NCI-H146 treated with DMSO at 0.1 percent for 48 hours (cell line): ENCODE measurements around the gene TP63.
"Not testable (repeated sequence)": the region's sequence is repeated elsewhere in the genome, so short reads cannot be mapped to it uniquely, and the experiment has no call there.

Source experiments
- DNase-seq: peaks from one replicate; lab custom pipeline; 2025; ENCODE audit not compliant: unreplicated experiment; lab: John Stamatoyannopoulos, UW

TP63 gene

DNA sequence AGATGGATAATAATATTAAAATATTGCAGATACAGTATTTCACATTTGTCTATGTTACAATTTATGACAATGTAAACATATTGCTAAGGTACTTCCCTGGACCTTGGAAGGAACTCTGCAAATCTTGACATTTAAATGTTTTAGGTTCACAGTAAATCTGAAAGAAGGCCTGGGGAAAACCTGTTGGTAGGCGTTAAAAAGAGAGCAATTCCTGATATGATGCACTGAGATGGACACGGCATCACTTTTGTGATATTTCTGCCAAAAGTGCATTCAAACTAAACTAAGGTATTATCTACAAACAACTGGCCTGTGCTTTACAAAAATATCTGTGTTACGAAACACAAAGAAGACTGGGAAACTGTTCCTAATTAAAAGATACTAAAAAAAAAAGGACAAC lies 6.1 kb upstream of the TP63 start:
- no peak for DNase-seq

DNA sequence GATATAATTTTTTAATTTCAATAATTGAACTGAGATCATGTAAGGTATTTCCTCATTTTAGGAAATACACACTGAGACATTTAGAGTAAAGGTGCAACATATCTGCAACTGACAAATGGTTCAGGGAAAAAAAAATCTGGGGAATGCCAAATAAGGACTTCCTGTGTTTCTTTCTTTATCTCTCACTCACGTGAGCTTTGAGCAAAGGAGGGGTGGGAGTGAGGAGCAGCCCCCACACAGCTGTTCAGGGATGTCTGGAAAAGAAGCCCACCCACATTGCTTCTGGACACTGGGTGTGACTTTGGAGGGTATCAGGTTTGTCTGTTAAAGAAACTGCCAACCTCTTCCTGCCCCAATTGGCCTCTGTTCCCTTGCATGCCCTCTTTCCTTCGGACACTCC lies 5.6 kb upstream of the TP63 start:
- no peak for DNase-seq

DNA sequence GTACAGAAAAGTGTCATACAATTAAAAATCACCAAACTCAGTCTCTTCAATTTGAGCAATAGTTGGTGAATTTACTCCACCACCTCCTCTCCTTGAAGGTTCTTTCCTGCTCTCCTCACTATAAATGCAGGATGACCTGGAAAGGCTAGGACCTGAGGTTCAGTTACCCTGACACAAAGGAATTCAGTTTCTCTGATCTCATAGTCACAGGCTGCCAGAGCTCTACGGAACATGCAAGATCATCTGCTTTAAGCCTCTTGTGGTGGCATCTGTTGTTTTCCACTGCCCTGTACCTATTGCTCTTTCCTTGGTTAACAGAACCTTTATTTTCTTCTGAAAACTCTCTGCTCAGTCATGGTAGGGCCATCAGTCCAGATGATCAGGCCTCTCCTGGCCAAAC lies 4.9 kb upstream of the TP63 start:
- no peak for DNase-seq

DNA sequence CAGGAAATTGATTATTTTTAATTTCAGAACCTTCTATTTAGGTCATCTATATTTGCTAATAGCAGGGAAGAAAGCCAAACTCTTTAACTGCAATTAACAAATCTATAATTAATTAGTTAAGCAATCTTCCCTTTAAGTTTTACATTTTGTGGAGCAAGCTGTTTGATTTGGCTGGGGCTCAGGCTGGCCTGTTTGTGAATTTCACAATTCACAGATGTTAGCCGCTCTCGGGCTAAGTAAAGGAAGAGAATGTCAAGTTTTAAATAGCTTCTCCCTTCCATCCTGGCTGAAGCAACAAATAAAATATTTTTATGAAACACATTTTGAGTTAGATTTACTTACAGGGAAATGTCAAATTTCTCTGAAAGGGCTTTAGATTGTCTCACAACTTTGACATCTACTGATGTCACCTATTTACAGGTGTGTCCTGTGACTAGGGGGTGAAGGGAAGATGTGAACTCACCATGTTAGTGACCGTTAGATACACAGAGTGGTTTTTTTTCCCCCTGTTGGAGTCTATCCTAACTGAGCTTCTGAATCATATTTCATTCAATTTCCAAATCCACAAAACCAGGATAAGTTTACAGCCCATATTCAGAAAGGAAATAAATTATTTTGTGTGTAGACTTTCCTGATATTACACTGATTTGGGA lies 1.3 kb upstream of the TP63 start:
- no peak for DNase-seq

- no peak for DNase-seq
These were observed 319 bp upstream of the TP63 start for GRCh38 chr3:189630767-189631372.

DNA sequence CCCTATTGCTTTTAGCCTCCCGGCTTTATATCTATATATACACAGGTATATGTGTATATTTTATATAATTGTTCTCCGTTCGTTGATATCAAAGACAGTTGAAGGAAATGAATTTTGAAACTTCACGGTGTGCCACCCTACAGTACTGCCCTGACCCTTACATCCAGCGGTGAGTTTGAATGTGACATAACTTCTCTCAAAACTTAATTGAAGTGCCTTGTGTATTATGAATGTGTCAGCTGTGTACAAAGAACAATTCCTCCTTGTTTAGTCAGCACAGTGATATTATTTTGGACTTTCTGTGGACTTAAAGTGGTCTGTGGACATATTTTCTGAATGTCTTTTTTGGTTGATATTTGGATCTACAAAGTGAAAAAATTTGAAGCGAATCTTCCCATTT lies 220 bp downstream of the TP63 start:
- DNase-seq, result no peak

GRCh38 chr3:189632242-189632641 lies 1.1 kb downstream of the TP63 start:
- DNase-seq, result no peak

GRCh38 chr3:189635339-189635738 lies 4.2 kb downstream of the TP63 start:
- DNase-seq, result no peak

DNA sequence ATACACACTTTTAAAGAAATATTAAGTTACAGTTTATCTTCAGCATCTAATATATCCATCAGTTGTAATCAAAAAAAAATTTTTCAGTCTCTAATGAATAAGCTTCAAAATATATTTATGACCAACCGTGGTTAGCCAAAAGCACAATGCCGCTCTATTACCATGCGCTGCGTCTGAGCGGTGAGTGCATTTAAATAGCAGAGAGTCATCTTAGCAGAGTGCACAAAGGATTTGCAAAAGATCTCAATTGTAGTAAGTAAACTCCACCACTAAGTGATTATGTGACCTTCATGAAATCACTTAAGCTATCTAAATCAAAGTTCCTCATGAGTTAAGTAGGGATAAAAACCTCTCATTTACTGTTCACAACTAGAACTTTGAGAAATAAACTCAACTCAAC lies 4.9 kb downstream of the TP63 start:
- no peak for DNase-seq

DNA sequence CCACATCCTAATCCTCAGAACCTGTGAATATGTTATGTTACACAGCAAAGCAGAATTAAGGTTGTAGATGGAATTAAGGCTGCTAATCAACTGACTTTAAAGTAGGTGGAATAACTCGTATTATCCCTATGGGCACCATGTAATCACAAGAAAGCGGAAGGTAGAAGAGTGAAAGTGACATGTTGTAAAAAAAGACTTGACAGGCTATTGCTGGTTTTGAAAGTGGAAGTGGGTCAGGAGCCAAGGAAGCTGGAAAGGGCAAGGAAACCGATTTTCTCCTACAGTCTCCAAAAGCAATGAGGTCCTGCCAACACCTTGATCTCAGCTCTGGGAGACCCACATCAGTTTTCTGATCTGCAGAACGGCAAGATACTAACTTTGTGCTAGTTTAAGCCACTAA lies 6.6 kb downstream of the TP63 start:
- no peak for DNase-seq

DNA sequence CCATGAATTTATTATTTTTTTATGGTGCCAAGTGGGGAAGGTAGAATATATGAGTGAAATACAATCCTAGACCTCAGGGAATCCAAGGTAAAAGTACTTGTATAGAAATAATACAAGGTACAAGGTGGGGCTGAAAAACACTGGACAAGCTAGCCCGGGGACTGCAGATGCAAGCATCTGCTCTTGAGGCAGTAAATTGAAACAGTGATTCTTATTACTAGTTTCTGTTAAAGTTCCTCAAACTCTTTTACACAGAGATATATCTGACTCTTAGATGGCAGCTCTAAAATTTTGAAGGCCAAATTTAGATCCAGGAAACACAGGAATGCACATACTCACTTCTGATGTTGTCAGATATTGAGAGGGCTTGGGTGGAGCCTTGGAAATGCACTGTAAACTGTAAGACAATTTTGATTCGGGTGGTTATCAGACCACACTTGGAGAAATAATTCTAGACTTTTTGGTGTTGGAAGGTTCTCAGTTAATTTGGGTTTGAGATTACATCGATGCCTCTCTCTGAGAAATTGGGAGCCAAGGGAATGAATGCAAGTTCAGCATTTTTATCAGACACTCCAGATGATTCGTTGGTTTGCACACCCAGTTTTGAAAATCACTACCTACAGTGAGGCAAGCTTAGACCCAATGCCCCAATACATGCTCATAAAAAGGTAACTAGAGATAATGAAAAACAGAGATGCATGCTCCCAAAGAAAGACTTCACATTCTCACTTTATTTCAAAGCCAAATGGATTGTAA lies 7.3 kb downstream of the TP63 start:
- no peak for DNase-seq

- DNase-seq, result no peak
These were observed 10.6 kb downstream of the TP63 start for GRCh38 chr3:189641776-189642175.

GRCh38 chr3:189646853-189647542 lies 15.8 kb downstream of the TP63 start:
- DNase-seq, result no peak

DNA sequence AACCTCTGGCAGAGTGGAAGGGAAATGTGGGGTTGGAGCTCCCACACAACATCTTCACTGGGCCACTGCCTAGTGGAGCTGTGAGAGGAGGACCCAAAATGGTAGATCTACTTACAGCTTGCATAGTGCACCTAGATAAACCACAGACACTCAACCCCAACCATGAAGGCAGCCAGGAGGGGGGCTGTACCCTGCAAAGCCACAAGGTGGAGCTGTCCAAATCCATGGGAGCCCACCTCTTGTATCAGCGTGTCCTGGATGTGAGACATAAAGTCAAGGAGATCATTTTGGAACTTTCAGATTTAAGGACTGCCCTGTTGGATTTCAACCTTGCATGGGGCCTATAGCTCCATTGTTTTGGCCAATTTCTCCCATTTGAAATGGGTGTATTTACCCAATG lies 20.9 kb downstream of the TP63 start:
- no peak for DNase-seq

DNA sequence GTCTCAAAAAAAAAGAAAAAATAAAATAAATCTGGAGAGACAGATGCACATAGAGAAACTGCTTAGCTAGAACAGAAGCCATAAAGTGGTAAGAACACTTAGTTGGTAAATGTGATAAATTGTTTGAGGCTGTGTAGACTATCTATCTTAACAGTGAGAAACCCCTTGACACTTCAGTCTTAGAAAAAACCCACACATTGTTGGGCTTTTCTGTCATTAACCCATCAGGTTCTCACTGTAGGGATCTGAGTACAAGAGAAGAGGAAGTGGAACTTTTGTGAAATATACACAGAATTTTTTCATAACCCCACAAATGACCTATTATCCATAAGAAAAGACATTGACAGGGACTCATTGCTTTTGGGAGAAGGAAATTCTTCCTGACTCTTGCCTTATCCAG lies 24.4 kb downstream of the TP63 start:
- DNase-seq, result no peak

DNA sequence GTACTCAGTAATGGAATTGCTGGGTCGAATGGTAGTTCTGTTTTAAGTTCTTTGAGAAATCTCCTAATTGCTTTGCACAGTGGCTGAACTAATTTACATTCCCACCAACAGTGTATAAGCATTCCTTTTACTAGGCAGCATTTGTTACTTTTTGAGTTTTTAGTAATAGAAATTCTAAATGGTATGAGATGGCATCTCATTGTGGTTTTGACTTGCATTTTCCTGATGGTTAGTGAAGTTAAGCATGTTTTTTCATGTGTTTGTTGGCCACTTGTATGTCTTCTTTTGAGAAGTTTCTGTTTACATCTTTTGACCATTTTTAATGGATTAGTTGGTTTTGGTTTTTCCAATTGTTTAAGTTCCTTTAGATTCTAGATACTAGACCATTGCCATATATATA lies 28.4 kb downstream of the TP63 start:
- no peak for DNase-seq

DNA sequence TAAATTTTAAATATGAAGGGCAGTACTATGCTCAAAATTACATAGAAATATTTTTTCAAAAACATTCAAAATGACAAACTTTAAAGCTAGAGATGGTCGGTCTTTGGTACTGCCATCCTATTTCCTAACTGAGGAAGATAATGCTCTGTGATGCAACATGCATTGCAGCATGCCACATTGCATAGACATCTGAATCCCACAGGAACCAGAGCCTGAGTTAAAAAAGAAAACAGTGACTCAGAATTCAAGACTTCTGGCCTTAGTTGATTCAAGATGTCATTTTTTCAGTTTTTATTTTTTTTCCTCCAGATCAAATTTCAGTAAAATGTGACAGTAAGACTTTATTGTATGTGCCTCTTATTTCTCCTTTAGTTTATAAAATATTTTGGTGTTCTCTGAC lies 33.1 kb downstream of the TP63 start:
- DNase-seq, result no peak

- DNase-seq, result not testable (repeated sequence)
These were observed 41.2 kb downstream of the TP63 start for GRCh38 chr3:189672346-189672745.

- no peak for DNase-seq
These were observed 42.3 kb downstream of the TP63 start for GRCh38 chr3:189673535-189673934.

DNA sequence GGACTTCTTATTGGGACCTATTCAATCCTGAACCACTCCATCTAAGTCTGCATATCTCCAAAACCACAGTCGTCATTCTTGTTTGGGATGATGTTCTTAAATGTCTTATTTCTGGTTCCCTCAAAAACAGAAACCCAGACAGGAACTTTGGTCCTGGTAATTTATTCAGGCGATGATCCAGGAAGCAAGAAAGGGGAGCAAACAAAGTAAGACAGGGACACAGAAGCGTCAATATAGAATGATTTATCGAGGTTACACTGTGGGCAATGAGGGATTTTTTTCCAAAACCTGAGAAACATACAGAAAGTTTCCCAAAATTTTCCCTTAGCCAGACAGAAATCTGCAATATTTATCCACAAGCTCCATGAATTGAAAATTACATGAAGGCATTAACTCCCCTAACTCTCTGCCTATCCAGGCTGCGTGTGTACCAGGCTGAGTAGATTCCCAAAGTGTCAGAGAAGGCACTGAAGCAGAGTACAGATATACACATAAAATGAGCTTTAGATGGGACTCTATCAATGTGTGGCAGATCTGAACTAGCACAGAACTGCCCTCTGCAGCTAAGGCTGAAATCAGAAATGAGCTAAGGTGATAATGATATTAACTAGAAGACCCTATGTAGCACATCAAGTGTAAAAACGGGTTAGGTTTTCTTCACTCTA lies 43.2 kb downstream of the TP63 start:
- no peak for DNase-seq

- no peak for DNase-seq
These were observed 46.5 kb downstream of the TP63 start for GRCh38 chr3:189677667-189678066.
